Suprapubic skin (tissue), 3 donors: ENCODE measurements around the gene ESPN.

ENCODE experiments used
- CTCF ChIP-seq, 2 donors: fragments of 200-600 bp in 1 of 2; fragments of 450-650 bp in 1 of 2; sonication (generic) in 1 of 2; IDR thresholded peaks; one replicate each; pipeline ENCODE4 v1.5.1; 2016 to 2019; ENCODE audit warnings: antibody characterized with exemption in 2 of 2, mild to moderate bottlenecking in 1 of 2, moderate library complexity in 1 of 2
- EP300 ChIP-seq: sonication (generic); formaldehyde crosslinking; IDR thresholded peaks from one replicate; pipeline ENCODE4 v1.6.1; 2017; ENCODE audit warnings: antibody characterized with exemption

GRCh38 chr1:6409733-6410132 is 14.8 kb upstream of the ESPN start:
- TF ChIP-seq CTCF (IDR thresholded peaks at IDR 0.05) (no peak), EP300 (no peak)
